GM11168 (cell line): ENCODE results near the gene ABCA7.
"Not testable (repeated sequence)": the region's sequence is repeated elsewhere in the genome, so short reads cannot be mapped to it uniquely, and the experiment has no call there.

ENCODE experiments used
- in situ Hi-C: fragments of 300-500 bp; cut with MboI; formaldehyde crosslinking; loops from one replicate; pipeline ENCODE4 v1.12.0; 2022; ENCODE audit warnings: low sequenced_read_pairs; ENCODE audit not compliant: unreplicated experiment

ABCA7 gene

DNA sequence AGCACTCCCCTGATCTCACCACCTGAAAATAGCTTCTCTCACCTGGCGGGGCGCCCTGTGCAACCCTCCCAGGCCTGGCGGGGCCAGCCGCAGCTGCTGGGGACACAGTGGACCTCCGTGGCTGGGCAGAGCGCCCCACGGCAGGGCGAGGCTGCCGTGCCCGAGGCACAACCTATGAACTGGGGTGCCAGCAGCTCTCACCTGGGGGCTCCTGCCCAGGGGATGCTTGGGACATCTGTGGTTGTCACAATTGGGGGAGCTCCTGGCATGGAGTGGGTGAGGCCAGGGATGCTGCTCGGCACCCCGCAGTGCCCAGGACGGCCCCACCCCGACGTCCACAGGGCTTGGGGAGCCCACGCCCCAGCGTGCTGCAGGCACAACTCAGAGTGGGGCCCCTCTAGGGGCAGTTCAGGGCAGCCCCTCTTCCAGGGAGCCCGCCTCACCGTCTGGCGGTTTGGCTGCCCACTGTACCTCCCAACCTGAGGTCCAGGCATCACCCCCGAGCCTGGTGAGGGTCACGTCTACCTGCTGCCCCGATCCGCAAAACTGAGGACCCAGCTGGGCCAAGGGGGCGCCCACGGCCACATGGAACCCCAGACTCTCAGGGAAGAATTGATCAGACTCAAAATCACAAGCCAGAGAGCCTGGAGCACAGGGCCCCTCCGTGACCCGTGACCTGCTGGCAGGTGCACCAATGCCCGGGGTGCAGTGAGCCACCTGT lies 24.7 kb upstream of the ABCA7 start:
- in situ Hi-C loops, result no loop called here

DNA sequence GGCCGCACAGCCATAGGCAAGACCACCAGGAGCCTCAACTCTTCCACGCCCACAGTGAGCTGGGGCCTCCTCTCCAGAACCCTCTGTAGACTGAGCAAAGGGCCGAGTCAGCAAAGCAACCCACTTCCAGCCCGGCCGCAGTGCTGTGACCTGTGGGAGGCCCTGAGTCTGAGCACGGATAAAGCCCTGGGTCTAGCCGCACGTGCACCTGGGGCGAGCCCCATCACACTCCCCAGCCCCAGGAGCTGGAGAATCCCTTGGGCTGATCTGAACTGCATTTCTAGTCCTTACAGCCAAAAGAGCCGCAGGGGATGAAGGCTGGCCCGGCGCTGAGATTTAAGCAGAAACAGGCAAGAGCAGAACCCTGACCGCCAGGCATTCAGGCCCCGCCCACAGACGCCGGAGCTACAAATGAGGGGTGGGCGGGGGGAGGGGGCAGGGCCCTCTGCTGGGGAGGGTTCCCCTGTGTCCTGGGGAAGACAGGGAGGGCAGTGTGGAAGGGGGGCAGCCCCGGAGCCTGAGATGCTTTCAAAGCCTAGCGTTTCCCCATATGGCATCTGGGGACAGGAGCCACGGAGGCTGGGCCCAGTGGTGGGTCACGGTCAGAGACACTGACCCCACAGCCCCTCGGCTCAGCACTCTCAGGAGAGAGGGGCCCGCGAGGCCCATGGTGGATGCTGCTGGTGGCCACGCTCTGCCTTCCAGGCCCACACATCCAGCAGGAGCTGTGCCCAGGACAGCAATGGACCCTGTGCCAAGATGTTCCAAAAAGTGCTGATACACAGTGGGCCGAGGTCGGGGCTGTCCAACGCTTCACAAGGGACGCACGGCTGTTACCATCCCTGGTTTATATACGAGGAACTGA lies 23.9 kb upstream of the ABCA7 start:
- in situ Hi-C loops, result no loop called here

GRCh38 chr19:1016647-1017114 lies 23.2 kb upstream of the ABCA7 start:
- in situ Hi-C loops, result no loop called here

GRCh38 chr19:1017115-1017905 lies 22.6 kb upstream of the ABCA7 start:
- in situ Hi-C loops, result no loop called here

- in situ Hi-C loops, result no loop called here
These were observed 22.0 kb upstream of the ABCA7 start for GRCh38 chr19:1017906-1018305.

GRCh38 chr19:1018393-1018792 lies 21.5 kb upstream of the ABCA7 start:
- in situ Hi-C loops, result no loop called here

GRCh38 chr19:1018932-1019615 lies 20.8 kb upstream of the ABCA7 start:
- in situ Hi-C loops, result no loop called here

DNA sequence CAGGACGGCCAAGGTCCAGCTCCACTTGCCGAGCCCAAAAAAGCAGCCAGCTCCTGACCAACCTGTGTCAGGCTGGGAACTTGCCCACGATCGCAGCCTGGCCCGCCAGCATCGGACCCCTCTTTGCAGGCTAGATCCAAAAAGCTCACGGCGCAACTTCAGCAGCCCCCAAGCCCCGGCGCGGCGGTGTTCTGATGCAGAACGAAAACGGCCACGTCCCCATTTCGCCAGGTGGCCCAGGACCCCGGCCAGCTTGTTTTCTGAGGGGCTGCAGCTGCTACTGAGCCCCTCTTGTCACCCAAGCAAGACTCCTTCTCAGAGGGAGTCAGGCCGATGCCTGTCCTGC lies 20.3 kb upstream of the ABCA7 start:
- in situ Hi-C loops, result no loop called here

DNA sequence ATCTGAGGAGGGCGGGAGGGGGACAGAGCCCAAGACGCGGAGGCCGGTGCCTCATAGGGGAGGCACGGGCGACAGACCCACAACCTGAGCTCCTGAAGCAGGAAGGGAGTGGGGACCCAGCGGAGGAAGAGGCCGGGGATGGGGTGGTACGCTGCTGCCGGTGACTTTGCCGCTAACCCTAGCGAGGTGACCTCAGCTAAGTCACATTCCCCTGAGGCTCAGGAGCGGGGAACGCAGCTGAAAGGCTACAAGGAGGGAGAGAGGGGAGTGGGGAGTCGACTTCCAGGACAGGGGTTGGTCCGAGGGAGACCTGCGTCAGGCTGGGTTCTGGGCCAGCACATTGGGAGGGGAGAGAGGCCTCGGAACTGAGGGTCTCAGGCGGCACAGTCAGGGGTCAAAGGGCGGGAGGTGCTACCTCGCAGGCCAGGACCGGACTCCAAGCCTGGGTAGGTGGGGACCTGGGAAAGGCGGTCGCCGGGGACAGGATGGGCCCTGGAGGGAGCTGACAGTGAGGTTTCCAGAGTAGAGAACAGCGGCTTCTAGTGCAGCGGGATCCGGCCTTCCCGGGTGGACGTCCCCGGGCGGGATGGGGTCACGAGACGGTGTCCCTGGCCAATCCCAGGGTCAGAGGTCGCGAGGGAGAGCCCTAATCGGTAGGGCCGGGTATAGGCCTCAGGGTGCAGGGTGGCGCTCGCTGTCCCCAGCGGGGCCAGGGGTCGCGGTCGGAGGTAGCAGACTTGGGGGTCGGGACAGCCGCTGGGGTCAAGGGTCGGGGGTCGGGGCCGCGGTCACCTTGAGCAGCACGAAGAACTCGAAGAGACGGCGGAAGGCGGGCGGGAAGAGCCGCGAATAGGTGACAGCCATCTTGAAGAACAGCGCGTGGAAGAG lies 19.7 kb upstream of the ABCA7 start:
- in situ Hi-C loops, result no loop called here

GRCh38 chr19:1020868-1021425 lies 19.0 kb upstream of the ABCA7 start, which contains the start of gene TMEM259:
TMEM259 (minus strand) TSS chr19:1021123; CDS start chr19:1020996, 127 bp downstream.
- in situ Hi-C loops, result no loop called here

GRCh38 chr19:1023883-1024188 lies 16.1 kb upstream of the ABCA7 start:
- in situ Hi-C loops, result not testable (repeated sequence)

- in situ Hi-C loops, result not testable (repeated sequence)
These were observed 14.8 kb upstream of the ABCA7 start for GRCh38 chr19:1025080-1025479.

- in situ Hi-C loops, result no loop called here
These were observed 13.7 kb upstream of the ABCA7 start, which contains the start of gene CNN2 for GRCh38 chr19:1025960-1026782. CNN2 (plus strand) TSS chr19:1026608; CDS start chr19:1026662, 54 bp downstream.

DNA sequence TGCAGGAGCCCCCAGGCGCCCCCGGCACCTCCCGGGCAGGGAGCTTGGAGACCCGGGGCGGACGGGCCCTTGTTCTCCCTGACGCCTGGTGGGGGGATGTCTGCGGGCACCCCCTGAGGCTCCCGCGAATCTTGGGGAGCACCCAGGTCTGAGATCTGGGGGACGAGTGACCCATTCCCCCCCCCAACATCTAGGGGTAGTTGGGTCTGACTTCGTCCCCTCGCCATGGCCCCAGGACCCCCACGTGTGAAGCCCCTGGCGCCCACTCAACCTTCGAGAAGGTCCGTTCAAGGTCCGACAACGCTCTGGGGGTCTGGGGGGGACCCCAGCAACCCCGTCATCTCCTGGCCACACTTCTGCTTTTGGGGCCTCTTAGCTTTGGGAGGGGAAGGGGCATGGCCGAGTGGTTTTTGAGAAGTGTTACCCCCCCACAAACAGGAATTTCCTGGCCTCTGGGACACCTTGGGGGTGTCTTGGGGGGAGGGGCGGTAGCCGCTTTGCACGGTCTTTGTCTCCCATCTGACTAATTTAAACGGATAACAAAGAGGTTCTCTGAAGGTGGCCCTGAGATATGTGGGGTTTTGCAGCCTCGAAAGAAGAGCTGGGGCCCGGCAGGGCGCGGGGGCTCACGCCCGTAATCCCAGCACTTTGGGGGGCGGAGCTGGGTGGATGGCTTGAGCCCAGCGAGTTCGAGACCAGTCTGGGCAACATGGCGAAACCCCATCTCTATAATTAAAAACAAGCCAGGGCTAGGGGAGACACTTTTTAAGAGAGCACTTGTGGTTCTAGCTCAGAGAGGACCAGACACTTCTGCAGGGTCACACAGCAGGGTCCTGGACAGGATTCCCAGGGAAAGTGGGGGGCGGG lies 12.9 kb upstream of the ABCA7 start:
- in situ Hi-C loops, result no loop called here

DNA sequence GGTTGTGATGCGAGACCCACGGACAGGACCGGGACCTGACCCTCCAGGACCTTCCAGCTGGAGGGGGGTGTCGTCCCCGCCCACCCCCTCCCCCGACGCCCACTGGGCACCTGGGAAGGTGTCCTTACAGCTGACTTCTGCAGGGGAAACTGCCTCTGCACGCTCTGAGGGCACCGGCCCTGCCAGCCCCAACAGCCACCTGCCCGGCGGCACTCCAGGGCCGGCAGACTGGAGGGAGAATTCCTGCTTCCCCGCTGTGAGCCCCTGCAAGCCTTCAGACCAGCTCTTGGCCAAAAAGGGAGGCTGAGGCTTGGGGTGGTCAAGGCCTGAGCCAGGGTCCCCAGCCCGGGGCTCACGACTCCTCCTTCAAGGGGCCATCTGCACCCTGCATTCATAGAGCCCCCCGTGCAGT lies 12.3 kb upstream of the ABCA7 start:
- in situ Hi-C loops, result no loop called here

DNA sequence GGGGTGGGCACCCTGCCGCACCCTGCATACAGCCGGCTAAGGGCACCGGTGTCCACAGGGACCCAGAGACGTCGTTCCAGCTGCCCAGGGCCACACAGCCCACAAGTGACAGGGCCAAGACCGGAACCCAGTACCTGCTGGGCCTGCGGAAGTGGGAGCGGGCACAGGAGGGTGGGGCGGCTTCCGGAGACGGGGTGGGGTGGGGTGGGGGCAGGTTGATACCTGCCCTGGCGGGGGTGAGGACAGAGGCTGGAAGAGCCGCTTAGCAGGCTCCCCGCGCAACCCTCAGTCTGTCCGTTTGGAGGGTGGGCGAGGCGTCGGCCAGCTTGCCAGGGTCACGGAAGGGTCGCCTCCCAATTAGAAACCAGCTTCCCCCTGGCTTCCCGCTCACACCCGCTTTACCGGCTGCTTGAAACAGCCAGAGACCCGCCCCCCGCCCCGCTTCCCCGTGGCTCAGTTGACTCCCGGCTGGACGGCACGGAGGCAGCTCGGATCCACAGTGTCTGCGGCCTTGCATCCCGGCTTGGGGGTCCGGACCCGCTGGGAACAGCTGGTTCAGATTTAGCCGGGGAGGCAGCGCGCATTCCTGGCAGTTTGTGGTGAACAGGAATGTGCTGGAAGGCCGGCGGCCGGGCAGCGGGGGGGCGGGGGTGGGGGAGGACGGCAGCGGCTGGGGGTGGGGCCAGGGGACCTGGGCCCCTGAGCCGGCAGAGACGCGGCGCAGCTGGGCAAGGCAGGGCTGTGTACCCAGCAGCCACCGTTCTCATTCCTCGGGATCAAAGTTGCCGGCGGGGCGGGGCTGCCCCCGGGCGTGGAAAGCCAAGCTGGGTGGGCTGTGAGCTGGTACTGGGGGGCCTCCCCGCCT lies 11.6 kb upstream of the ABCA7 start:
- in situ Hi-C loops, result no loop called here
